NCI-H1092 treated with DMSO at 0.1 percent for 48 hours (cell line): ENCODE measurements around the gene FBXO38.

Experiments used
- DNase-seq: peaks from one replicate; lab custom pipeline; 2025; lab: John Stamatoyannopoulos, UW

The FBXO38 gene

DNA sequence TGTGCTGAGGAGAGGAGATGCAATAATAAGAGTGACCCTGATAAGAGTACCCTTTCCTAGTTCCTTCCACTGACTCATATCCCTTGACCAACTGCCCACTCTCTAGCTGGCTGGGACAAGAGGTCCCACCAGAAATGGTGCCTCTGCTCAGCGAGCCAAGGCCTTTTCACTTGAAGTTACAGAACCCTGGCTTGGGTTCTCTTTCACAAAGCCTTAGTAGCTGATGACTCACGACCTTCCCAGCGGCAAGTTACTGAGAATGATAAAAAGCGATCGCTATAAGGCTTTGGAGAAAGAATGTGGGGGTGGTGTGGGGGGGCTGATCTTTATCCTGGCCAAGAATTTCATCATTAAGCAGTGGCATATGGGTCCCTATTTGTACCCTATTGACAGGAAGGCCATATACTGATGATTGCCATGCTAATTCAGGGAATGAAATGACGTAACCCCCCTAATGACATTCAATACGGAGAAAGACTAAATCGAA, 90.3 kb downstream of the FBXO38 start:
- DNase-seq = no peak

- no peak for DNase-seq
Measured at GRCh38 chr5:148476302-148476701, 92.5 kb downstream of the FBXO38 start.

DNA sequence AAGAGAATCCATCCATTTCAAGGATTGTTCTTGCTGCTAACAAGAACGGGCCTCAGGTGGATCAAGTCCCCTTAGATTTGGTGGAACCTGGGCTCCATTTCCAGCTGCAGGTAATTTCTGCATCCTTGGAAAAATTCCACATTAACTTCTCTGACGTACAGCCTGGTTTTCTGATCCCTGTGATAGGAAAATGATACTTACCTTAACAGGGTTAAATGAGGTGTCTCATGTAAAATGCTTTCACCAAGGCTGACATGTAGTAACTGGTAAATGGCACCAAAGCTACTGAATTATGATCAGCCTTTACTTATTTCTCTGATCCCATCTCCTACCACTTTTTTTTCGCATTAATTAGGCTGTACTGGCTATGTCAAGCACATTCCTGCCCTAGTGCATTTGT, 93.7 kb downstream of the FBXO38 start:
- no peak for DNase-seq

DNA sequence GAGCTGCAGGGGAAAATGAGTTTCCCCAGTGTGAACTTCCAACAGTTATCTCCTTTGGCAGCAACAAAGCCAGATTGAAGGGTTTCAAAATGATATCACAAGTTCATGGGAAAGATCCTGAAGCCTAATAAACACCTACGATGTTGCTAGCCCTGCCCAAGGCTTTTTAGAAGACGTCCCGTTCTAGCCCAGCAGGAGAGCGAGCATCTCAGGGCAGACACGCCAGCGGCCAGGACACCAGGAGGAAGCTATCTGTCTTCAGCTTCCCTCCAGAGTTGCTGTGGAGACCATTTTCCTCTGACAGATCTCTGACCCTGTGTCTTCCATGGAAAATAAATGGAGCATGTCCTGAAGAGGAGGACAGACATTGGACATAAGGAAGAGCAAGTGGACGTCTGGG, 98.4 kb downstream of the FBXO38 start:
- DNase-seq = no peak

GRCh38 chr5:148482697-148483462, 99.1 kb downstream of the FBXO38 start:
- no peak for DNase-seq

DNA sequence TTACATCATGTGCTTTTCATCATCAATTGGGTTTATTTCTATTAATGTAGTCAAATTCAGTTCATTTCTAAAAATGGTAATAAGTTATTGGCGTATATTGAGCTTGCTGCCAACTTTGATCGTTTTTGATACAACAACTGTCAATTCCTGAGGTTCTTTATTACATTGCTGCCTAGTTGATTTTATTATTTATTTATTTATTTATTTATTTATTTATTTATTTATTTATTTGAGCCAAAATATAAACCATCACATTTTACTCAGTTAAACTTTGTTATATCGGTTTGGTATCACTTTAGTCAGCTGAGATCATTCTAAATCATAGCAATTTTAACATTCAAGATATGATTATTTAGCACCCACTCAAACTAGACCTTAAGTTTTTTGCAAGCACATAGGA, 100.0 kb downstream of the FBXO38 start:
- no peak for DNase-seq

- no peak for DNase-seq
Measured at GRCh38 chr5:148484651-148485050, 100.9 kb downstream of the FBXO38 start.

GRCh38 chr5:148486456-148486855, 102.7 kb downstream of the FBXO38 start:
- no peak for DNase-seq

DNA sequence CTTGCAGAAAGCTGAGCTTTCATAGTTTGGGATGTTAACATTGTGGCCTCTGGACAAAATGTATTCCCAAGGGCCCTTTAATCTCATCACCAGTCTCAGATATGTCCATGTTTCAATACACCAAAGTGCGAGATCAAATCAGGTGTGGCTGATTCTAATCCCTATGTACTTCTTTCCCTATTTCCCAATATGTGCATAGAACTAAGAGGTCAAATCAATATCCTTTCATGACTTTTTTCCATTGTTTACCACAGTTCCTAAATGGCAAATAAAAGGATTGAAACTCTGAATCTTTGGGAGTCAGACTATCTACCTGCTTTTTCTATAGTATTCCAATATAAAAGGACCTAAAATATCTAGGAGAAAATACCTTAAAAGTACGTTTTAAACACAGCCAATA, 105.0 kb downstream of the FBXO38 start:
- no peak for DNase-seq

DNA sequence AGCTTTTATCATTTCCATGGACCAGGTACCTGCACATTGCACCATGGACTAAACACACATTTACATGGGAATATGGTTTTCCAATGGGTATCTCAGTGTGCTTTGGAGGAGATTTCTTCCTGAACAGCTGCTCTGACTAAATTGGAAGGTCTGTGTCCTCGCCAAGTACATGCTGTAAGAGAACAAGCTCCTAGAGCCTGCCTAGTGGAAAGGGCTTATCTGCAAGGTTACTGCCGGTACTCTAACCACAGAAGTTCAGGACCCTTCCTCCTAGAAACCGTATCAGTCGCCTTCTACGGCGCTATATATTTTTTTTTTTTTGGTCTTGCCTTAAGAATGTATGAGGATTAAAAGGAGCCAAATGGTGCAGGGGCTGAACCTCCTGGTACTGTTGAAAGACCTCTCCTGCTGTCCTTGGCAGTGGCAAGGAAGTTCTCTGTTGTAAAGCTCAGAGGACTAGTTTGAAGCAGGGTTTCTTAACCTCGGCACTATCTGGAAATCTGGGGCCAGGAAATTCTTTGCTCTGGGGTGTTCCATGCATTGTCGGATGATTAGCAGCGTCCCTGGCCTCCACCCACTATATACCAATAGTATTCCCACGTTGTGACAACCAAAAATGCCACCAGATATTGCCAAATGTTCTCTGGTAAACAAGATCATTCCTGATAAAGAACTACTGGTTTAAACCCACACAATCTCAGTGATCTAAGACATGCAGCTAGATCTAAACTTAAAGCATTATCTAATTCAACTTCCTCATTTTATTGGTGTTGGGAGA, 107.4 kb downstream of the FBXO38 start:
- no peak for DNase-seq

DNA sequence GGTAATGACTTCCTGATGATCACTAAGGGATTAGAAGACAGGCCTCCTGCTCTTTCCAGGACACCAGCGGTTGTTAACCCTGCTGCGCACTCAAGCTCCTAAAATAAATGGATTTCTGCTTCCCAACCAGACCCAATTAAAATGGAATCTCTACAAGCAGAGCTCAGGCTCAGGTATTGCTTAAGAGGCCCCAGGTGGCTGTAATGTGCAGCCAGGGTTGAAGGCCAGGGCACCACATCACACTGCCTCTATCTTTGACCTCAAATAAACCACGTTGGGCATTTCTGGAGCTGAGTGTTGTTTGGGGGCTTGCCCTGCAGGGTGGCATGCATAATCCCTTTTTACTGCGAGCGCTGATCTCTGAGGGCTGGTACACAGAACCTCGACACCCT, 108.0 kb downstream of the FBXO38 start:
- no peak for DNase-seq

GRCh38 chr5:148492351-148492750, 108.6 kb downstream of the FBXO38 start:
- no peak for DNase-seq
